NCI-H2196 (cell line): ENCODE results near the gene FNIP2.
"Not testable (repeated sequence)": the region's sequence is repeated elsewhere in the genome, so short reads cannot be mapped to it uniquely, and the experiment has no call there.

Experiments
- DNase-seq: peaks from one replicate; lab custom pipeline; 2025; ENCODE audit not compliant: unreplicated experiment; lab: John Stamatoyannopoulos, UW

Gene FNIP2

DNA sequence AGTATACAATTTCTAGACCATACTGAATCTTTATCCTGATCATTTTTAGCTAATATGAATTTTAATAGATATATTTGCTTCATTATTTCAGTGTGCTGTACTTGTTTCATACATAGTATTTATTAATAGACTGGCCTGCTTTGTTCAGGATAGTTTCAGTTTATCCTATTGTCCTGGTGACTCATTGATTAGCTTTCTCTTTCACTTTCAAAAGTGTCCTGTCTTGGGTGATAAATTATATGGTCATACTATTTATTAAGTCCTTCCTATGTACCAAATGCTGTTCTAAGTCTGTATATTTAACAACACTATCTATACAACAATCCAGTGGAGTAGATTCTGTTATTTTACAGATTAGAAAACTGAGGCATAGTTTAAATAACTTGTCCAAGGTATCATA is 180.3 kb downstream of the FNIP2 start:
- DNase-seq: no peak

DNA sequence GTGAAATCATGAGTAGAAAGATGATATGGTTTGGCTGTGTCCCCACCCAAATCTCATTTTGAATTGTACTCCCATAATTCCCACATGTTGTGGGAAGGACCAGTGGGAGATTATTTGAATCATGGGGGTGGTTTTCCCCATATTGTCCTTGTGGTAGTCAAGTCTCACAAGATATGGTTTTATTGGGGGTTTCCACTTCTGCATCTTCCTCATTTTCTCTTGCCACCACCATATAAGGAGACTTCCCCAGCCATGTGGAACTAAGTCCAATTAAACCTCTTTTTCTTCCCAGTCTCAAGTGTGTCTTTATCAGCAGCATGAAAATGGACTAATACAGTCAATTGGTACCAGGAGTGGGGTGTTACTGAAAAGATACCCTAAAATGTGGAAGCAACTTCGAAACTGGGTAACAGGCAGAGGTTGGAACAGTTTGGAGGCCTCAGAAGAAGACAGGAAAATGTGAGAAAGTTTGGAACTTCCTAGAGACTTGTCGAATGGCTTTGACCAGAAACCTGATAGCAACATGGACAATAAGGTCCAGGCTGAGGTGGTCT is 183.5 kb downstream of the FNIP2 start:
- DNase-seq: not testable (repeated sequence)

DNA sequence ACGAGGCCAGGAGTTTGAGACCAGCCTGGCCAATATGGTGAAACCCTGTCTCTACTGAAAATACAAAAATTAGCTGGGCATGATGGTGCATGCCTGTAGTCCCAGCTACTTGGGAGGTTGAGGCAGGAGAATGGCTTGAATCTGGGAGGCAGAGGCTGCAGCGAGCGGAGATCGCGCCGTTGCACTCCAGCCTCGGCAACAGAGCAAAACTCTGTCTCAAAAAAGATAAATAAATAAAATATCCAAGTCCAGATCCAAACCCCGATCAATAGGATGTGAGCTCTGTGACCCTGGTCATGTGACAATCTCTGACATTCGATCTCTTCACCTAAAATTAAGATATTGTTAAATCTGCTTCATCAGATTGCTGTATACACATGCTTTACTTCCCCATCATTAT is 187.5 kb downstream of the FNIP2 start:
- DNase-seq: not testable (repeated sequence)

DNA sequence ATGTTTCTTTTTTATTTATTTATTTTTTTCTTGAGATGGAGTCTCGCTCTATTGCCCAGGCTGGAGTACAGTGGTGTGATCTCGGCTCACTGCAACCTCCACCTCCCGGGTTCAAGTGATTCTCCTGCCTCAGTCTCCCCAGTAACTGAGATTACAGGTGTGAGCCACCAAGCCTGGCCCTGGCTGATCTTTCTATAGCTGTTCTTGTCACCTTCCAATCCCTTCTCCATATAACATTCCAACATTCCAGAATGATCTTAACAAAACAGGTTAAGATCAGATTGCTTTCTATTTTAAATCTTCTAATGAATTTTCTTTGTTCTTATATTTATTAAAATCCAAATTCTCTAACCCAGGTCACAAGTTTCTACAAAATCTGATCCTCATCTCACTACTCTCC is 188.1 kb downstream of the FNIP2 start:
- DNase-seq: not testable (repeated sequence)
